Measurements from ENCODE around the gene CCM2.

DNA sequence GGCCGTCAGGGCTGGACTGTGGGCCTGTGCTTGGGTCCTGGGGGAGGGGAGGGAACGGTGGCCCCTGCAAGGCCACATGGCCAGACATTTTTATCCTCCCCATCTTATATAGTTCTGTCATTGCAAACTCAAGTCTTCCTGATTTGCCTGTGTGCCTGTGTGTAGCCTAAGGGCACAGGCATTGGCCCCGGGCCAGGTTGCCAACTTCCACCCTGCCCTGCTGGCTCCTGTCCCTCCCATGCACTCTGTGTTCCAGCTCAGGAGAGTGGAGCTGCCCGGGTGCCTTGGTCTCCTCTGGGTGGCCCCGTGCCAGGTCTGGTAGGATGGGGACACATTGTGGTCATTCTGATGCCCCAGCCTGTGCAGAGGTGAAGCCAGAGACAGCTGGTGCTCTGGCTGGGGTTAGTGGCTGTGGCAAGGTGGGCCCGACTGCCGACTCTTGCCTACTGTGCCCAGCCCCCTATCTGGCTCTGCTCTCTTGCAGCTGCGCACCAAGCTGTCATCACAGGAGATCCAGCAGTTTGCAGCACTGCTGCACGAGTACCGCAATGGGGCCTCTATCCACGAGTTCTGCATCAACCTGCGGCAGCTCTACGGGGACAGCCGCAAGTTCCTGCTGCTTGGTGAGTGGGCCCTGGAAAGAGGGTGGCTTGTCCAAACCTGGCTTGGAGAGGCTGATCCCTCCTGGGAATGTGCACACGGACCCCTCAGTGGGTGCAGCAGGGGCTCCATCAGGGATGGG is 74.0 kb downstream of the CCM2 start:
- TF ChIP-seq, protein P1, sequence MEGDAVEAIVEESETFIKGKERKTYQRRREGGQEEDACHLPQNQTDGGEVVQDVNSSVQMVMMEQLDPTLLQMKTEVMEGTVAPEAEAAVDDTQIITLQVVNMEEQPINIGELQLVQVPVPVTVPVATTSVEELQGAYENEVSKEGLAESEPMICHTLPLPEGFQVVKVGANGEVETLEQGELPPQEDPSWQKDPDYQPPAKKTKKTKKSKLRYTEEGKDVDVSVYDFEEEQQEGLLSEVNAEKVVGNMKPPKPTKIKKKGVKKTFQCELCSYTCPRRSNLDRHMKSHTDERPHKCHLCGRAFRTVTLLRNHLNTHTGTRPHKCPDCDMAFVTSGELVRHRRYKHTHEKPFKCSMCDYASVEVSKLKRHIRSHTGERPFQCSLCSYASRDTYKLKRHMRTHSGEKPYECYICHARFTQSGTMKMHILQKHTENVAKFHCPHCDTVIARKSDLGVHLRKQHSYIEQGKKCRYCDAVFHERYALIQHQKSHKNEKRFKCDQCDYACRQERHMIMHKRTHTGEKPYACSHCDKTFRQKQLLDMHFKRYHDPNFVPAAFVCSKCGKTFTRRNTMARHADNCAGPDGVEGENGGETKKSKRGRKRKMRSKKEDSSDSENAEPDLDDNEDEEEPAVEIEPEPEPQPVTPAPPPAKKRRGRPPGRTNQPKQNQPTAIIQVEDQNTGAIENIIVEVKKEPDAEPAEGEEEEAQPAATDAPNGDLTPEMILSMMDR (conservative IDR thresholded peaks at IDR 0.05) = no peak
- TF ChIP-seq ZFX (IDR thresholded peaks at IDR 0.05) = no peak
